Raji (cell line): Measurements from ENCODE around the gene LPIN1.

Source experiments
- POLR2A ChIP-seq: IDR thresholded peaks from 2 replicates; pipeline ENCODE4 v1.6.1; 2011; ENCODE audit warnings: low read depth, low read length, control low read depth; ENCODE audit not compliant: insufficient read depth

Gene LPIN1

GRCh38 chr2:11746376-11746806 lies at the start of gene LPIN1:
LPIN1 (plus strand) TSS chr2:11746632; CDS start chr2:11765542, 18,910 bp downstream.
- peak; percentile 66 for TF ChIP-seq POLR2A

- no peak for TF ChIP-seq POLR2A
Measured at GRCh38 chr2:11696736-11697102, 49.7 kb upstream of the LPIN1 start.

DNA sequence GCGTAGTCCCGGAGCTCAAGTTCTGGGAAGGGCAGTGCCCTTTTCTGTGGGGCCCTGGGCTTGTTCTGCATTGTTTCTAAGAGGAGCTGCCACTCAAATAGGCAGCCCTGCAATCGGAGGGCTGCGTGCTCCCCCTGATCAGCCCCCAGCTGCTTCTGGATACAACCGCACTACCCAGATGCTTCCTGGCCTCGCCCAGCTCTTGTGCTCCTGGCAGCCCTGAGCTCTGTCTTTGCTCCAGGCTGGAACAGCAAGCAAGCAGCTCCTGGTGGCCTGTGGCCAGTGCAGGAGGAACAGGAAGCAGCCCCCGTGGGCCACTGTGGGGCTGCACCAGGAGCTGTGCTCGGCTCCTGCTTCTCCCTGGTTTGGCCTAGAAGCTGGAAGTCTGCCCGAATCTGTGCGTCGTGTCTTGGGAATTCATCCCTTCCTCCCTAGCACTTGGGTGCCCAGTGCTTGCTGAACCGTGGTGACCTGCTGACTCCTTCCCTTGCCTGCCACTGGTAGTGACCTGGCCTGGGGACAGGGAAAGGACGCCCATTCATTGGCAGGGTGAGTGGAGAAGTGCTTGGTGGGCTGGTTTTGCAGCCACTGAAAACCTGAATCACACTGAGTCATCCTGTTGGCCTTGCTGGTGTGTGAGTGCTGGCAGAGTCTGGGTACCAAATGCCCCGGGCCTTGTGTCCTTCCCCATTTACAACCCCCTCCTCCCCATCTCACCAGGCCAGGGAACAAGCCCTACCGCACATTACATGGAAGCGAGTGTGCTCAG lies 49.1 kb upstream of the LPIN1 start:
- TF ChIP-seq POLR2A = no peak

DNA sequence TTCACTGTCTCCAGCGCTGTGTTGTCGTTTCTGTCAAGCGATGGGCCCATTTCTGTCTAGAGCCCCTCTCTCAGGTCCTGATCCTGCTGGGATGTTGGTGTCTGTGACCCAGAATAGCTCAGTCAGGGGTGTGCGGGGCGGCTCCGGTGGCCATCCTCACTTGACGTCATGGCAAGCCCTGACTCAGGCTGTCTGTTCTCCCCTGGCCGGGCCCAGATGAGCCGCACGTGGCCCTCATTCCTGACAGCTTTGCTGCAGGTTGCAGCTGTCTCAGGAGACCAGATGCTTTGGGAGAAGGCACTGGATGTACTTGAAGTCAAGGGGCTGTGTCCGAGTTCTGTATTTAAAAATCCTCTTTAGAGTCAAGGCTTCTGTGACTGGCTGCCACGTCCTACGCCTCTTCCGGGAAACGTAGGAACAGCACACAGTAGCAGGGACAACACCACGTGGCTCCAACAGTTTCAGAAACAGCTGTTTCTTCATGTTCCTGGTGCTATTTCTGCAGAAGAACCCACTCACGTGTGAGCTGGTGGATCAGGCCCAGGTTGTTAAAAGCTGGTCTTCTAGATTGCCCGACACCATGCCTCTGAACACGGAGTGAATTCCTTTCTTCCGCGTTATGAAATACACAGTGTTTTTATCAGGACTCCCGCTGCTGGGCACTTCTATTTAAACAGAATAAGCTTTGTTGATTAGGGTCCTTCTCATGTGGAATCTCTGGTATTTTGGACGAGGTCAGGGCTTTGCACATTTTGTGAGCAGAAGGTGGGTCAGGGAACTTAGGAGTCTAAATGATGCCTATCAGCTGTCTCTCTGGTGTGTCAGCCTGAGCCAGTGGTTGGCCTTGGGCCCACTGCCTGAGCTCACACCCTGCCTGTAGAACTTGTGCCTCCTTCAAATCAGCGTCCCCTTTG lies 48.2 kb upstream of the LPIN1 start:
- no peak for TF ChIP-seq POLR2A

- TF ChIP-seq POLR2A = no peak
Measured at GRCh38 chr2:11699686-11700670, 46.5 kb upstream of the LPIN1 start.

DNA sequence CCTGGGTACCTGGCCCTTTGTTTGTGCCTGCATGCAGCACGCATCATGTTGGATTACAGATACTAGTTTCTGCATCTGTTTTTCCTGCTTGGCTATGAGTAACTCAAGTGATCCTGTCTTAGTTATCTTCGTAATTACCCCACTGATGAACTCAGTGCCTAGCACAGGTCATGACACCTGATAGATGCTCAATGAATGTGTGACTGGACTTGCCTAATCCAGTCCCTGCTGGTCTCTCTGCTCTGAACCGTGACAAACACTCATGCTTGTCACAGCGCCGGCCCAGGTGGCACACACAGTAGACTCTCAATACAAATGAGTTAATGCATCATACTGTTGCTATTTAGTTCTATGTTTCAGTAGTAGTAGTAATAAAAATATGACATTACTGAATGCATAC lies 45.2 kb upstream of the LPIN1 start:
- no peak for TF ChIP-seq POLR2A

DNA sequence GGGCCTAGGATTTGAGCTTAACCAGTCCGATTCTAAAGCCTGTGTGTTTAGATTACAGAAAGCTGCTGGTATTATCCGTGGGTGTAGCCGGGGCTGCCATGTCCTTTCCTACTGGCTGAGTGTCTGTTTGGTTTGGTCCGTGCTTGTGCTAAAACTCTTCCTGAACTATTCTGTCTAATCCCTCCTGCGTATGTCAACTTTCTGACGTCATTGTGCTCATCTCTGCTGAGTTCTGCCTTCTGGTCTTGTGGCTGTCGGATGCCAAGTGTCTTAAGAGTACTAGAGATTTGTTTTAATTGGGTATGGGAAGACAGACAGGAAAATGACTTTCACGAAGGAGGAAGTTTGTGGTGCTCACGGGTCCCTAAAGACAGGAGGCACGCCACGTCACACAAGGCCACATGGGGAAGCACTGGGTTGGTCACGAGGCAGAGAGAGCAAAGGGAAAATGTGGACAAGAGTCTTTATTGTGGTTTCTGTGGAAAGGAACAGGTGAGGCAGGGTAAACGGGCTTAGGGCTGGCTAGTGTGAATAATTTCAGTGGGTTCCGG lies 44.6 kb upstream of the LPIN1 start:
- TF ChIP-seq POLR2A = no peak

- TF ChIP-seq POLR2A = no peak
Measured at GRCh38 chr2:11702946-11703345, 43.5 kb upstream of the LPIN1 start.

DNA sequence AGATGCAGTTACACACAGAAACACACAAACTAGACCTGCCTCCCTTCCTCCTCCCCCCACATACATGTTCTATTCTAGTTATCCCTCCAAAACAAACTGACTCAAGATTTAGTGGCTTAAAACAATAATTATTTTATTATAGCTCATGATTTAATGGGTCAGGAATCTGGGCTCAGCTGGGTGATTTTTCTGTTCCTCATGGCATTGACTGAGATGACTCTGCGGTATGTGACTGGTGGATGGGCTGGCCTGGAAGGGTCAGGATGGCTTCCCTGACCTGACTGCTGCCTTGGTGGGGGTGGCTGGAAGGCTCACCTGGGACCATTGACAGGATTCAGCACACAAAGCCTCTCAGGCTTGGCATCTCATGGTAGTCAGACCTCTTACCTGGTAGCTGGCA lies 42.7 kb upstream of the LPIN1 start:
- TF ChIP-seq POLR2A = no peak

GRCh38 chr2:11705063-11705462 lies 41.4 kb upstream of the LPIN1 start:
- TF ChIP-seq POLR2A = no peak

- no peak for TF ChIP-seq POLR2A
Measured at GRCh38 chr2:11705711-11706110, 40.7 kb upstream of the LPIN1 start.

- TF ChIP-seq POLR2A = no peak
Measured at GRCh38 chr2:11708106-11708505, 38.3 kb upstream of the LPIN1 start.

- no peak for TF ChIP-seq POLR2A
Measured at GRCh38 chr2:11709293-11709692, 37.1 kb upstream of the LPIN1 start.

DNA sequence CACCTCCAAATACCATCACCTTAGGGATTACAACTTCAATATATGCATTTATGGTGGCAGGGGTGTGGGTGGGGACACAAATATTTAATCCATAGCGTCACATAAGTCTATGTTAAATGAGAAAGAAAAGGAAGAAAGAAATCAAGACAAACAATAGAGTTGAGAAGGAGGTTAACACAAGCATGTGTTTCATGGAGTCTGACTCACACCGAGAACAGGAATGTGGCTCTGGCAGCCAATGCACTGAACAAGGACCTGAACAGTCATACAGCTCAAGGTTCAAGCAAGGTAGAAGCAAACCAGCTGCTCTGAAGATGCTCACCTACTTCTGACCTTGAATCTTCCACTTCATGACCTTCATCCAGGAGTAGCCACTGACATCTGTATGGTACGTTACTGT lies 36.2 kb upstream of the LPIN1 start:
- no peak for TF ChIP-seq POLR2A
